LNCaP clone FGC (cell line): ENCODE measurements around the gene ATP2A1.
A peak's percentile ranks its signal among the peaks of the same experiment; 100 is the strongest.

Source experiments
- DNase-seq: peaks from one replicate; pipeline ENCODE4 v3.0.0-alpha.2; 2011; ENCODE audit warnings: low read depth
- H3K4me3 ChIP-seq: 2 replicates; pipeline ENCODE4 v1.5.1; 2011; ENCODE audit warnings: mild to moderate bottlenecking, low read depth, low read length, control low read depth
- CTCF ChIP-seq: IDR thresholded peaks from 2 replicates; pipeline ENCODE4 v1.5.1; 2012; ENCODE audit warnings: mild to moderate bottlenecking; ENCODE audit not compliant: control insufficient read depth, insufficient read depth; ENCODE audit errors: extremely low read depth

The ATP2A1 gene

DNA sequence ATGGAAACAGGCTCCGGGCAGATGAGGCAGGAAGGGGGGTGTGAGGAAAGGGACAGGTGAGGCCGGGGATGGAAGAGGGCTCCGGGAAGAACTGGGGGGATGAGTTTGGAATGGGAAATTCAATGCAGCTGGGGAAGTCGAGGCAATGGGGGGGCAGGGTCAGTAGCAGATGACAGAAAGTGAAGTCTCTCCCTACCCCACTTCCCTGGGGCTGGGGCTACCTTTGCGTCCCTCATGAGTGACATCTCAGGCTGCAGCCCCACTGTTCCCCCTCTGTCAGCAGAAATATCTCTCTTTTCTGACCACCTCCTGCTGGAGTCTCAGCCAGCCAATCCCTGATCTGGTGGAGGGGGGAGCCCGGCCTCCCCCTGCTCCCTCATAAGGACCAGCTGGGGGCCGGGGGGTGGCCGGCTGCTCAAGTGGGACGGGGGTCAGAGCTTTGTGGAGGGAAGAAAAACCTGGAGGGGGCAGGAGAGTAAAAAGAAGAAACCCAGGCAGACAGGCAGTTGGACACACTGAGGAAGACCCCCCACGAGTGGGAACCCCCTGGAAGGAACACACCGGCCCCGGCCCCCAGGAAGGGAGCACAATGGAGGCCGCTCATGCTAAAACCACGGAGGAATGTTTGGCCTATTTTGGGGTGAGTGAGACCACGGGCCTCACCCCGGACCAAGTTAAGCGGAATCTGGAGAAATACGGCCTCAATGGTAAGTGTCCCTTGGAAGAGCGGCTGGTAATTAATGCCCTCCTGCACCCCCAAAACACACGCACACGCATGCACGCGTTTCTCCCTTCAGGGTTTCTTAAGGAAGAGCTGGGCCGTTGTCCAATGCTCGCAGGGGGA is at the start of gene ATP2A1:
Gene ATP2A1 (plus strand): TSS at position 406 of the 844 bp plus-strand sequence. CDS start 184 bp downstream, at position 590.
- no peak for DNase-seq
- no peak for TF ChIP-seq CTCF
- H3K4me3 ChIP-seq = peak within 1 kb of the TSS; percentile 87

- TF ChIP-seq CTCF = no peak
- H3K4me3 ChIP-seq = no peak overlapping the region
- DNase-seq = no peak
Measured at GRCh38 chr16:28829747-28830146, 48.5 kb upstream of the ATP2A1 start.

DNA sequence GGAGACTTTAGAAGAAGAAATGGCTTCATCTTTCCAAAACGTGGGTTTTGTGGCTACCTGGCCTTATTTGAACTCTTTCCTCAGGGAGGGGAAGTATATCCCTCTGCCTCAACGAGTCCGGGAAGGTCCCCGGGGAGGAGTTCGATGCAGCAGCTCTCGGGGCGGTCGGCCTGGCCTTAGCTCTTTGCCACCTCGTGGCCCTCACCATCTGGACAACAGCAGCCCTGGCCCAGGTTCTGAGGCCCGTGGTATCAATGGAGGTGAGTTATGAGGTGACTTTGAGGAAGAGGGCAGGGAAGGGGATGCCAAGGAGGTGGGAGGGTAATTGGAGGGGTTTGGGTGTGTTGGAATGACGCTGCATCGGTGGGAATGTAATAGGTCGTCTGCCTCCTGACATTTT is 47.8 kb upstream of the ATP2A1 start:
- no peak for TF ChIP-seq CTCF
- no peak for DNase-seq
- H3K4me3 ChIP-seq = no peak overlapping the region

DNA sequence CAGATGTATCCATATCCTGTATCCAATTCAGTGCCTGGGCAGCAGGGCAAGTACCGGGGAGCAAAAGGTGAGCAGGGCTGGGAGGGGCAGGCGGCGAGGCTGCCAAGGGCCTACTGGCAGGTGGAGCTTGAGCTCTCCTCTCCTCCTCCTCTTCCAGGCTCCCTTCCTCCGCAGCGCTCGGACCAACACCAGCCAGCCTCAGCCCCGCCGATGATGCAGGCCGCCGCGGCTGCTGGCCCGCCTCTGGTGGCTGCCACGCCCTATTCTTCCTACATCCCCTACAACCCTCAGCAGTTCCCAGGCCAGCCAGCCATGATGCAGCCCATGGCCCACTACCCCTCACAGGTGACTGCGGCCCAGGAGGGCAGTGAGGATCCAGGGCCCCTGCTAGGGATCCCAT is 43.9 kb upstream of the ATP2A1 start:
- H3K4me3 ChIP-seq = no peak overlapping the region
- DNase-seq = no peak
- no peak for TF ChIP-seq CTCF

DNA sequence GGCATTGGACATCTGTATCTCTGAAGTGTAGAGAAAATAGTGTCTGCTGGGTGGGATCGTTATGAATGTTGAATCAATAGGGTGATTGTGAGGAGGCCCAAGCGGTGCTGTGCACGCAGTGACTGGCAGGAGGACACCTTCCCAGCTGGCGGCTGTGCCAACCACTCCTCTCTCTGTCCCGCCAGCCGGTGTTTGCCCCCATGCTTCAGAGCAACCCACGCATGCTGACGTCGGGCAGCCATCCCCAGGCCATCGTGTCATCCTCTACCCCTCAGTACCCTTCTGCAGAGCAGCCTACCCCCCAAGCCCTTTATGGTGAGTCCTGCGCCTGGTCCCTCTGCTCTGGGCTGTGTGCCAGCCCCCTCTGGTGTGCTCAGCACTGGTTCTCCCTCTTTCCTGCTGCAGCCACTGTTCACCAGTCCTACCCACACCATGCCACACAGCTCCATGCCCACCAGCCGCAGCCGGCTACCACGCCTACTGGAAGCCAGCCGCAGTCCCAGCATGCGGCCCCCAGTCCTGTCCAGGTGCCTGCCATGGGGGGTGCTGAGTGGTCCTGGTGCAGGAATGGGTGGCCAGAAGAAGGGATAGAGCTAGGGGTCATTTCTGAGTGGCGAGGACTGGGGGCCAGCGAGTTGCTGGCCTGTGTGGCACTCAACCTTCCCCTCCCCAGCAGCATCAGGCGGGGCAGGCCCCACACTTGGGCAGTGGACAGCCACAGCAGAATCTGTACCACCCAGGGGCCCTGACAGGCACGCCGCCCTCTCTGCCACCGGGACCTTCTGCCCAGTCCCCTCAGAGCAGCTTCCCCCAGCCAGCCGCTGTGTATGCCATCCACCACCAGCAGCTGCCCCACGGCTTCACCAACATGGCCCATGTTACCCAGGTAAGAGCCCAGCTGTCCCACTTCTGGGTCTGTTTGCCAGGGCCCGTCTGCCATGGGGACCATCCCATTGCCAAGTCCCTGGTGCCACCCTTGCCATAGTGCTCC is 43.1 kb upstream of the ATP2A1 start:
- DNase-seq = no peak
- no peak for TF ChIP-seq CTCF
- no peak overlapping the region for H3K4me3 ChIP-seq

GRCh38 chr16:28835864-28836760 is 42.2 kb upstream of the ATP2A1 start:
- no peak for DNase-seq
- TF ChIP-seq CTCF = no peak
- H3K4me3 ChIP-seq = no peak overlapping the region
